Head of caudate nucleus (tissue), 42 donors: ENCODE data around the gene MEGF9.

Source experiments
- DNase-seq, 42 donors: peaks; one replicate each; pipeline versions ENCODE4 v3.0.0 to v3.0.0-alpha.2; 2020 to 2021; ENCODE audit warnings: mixed read lengths in 7 of 42
- intact Hi-C: fragments of 100-400 bp; cut with DNase I; formaldehyde crosslinking; loops from one replicate; pipeline ENCODE4 v1.15.0; 2022

Gene MEGF9

DNA sequence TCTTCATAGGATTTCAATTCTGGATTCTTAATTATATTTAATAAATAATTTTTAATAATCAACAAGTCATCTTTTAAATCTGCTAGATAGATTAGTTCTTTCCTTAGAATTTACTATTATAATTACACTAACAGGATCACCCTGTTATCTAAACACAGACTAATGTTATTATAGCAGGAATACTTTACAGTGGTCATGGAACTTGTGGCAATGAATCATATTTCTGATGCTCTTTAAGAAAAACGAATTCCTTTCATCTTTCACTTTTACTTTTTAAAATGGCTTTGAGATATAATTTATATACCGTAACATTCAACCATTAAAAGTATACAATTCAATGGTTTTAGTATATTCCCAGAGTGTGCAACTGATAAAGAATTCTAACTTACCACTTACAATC lies 104.6 kb downstream of the MEGF9 start:
- intact Hi-C loops: no loop called here
- DNase-seq: no peak

DNA sequence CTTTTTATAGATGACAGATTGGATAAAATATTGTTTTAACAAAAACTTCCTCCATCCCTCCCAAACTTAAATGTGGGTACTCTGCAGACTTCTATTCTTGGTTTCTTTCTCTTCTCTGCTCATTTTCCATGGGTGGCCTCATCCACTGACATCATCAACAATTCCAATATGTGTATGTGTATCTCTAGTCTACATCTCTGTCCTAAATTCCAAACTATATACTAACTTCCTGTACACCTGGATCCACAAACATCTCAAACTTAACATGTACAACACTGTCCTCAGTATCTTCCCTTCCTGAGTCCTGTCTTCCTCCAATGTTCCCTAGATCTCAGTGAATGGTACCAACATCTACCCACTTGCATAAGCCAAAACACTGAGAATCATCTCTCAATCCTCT lies 105.8 kb downstream of the MEGF9 start:
- DNase-seq: no peak
- intact Hi-C loops: no loop called here

DNA sequence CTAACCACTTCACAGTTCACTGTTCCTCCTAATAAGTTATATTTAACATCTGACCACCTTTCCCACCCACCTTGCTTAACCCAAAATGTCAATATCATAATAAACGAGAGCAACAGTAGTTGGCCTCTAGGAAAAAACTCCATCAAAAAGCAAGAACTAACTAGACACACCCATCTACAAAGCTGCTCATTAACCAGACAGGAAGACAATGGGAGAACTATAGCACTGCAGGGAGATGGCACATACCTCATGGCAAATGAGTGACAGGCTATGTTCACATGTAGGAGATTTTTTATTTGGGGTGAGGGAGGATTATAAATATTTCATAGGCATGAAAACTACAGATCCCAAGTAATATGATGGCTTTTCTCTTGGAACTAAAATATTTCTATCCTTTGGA lies 110.7 kb downstream of the MEGF9 start:
- no peak for DNase-seq
- intact Hi-C loops: no loop called here

DNA sequence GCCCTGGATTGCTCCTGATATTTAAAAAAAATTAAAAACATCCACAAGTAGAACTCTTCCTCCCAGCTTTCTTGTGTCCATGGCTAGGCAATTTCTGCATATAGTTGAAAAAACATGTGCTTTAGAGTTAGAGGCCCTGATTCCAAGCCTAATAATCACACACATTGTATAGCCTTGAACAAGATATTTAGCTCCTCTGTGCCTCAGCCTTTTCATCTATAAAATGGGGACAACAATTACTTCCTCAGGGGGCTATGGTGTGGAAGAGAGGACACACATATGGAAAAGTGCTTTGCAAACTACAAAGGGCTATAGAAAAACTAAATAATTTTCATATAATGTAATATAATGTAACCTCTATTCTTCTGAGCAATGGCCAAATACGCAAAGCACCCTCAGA lies 111.3 kb downstream of the MEGF9 start:
- intact Hi-C loops: no loop called here
- no peak for DNase-seq

DNA sequence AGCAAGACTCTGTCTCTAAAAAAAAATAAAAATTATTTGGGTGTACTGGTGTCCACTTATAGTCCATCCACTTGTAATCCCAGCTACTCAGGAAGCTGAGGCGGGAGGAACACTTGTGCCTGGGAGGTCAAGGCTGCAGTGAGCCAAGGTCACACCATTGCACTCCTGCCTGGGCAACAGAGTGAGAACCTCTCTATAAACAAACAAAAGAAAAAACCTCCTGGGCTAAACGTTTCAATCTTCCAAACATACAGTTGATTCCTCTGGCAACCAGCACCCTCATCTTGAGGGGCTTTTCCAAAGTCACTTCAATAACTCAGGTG lies 120.4 kb downstream of the MEGF9 start:
- no peak for DNase-seq
- intact Hi-C loops: no loop called here

DNA sequence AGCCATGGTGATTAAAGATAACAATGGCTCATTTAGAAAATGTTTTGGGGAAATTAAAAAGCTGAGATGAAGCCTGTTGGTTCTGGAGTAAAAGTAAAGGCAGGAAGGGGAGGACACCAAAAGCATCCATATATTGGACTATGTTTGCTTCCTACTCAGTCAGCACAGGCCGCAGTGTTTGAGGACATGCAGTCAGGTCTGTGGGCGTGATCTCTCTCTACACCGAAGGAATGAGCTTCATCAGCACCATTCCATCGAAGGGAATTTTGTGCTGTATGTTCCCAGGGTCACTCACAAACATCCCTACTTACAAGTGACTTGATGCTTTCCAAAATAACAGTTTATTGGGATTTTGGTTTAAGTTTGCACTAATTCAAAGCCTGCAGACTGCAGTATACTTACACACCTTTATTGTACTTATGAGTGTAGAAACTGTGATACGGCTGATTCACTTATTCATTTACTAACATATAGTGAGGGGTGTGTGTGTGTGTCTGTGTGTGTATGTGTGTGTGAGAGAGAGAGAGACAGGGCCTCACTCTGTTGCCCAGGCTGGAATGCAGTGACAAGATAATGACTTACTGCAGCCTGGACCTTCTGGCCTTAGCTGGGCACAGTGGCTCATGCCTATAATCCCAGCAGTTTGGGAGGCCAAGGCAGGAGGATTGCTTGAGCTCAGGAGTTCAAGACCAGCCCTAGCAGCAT lies 120.9 kb downstream of the MEGF9 start:
- no peak for DNase-seq

DNA sequence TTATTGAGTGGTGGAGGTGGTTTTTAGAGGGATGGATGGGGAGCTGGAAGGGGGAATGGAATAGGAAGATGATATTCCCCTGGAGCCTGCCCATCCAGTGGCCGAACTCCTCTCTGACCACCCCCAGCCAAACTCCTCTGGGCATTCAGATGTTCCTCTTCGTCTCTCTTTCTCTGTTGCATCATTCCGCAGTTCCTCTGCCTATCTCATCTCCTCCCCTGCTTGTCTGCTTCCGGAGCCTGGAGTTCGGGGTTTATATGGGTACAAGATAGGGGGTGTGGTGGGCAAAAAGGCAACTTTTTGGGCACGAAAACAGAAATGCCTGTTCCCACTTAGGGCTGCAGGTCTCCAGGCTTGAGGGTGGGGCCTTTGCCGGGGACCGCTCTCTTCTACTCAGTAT lies 122.1 kb downstream of the MEGF9 start:
- intact Hi-C loops: no loop called here
- DNase-seq: no peak

More for the DNA sequence above, 120.9 kb downstream of the MEGF9 start:
- intact Hi-C loops: no loop called here

DNA sequence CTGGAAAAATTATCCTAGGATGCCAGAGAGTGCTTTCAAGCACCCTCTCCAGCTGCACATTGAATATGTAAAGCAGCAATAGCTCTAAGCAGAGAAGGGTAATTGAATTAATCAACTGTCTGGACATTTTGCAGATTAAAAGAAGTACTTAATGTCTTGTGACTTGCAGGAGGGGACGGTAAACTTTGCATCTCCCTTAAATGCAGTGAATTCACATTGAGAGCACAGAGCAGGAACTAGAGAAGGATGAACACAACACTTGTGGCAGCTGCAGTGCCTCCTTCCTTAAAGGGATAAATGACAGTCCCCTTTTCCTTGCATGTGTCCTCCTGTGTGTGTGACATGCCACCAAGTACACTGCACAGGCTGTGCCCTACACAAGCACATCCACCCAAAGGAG lies 126.9 kb downstream of the MEGF9 start:
- intact Hi-C loops: no loop called here
- DNase-seq: no peak

DNA sequence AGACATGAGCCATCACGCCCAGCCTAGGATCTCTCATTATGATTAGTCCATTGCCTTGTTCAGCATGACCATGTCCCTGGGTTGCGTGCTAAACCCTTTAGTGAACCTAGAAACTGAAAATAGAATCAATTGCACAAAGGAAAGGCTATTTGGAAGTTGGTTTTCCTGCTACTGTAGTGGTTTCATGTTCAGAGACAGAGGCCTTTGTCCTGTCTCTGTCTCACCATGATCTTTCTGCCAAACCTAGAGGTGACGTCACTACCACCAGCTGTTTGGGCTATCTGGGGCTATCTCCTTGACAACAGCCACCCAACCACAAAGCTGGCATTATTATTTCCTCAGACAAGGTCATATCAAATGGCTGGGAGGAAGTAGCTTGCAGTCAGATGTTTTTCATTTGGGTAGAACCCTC lies 130.3 kb downstream of the MEGF9 start:
- peak in 41 of 42 donors; percentile 39 to 96 (median 86) for DNase-seq
- intact Hi-C loops: no loop called here

DNA sequence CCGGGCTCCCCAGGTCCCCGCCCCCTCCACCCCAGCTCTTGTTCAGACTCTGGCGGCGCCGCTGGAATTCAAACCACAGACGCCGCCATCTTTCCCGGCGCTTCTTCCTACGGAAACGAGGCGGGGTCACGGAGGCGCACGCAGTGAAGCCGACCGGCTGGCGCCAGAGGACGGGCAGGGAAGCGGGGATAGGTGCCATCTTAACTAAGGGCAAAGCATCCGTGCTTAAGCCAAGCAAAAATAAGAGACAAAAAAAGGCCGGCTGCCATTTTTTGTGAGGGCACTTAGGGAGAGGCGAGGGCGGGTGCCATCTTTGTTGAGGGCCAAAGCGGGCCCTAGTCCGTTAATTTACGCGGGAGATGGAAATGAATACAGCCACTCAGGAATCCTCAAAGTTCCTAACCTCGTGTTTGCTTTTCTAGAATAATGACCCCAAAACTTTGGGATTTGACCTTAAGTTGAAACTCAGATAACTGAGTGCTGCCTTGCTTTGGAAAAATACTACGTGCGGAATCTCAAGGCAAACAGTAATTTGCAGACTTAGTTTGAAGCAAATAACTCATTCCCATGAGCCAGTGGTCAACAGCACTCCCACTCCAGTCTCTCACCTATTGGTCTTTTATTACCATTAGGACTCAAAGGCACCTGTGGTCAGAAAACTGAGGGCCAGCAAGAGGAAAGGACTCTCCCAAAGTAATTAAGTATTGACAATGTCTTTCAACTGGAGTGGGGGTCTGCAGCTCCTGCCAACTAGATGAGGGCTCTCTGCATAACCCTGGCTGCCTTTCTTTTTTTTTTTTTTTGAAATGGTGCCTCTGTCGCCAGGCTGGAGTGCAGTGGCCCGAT lies 134.0 kb downstream of the MEGF9 start, which contains the start of gene CDK5RAP2:
TSS of gene CDK5RAP2 (minus strand) at position 117 of the 846 bp plus-strand sequence. CDS start 189 bp downstream, outside the sequence.
- peak; percentile 89 to 99 (median 95) for DNase-seq
- intact Hi-C loops: no loop called here

DNA sequence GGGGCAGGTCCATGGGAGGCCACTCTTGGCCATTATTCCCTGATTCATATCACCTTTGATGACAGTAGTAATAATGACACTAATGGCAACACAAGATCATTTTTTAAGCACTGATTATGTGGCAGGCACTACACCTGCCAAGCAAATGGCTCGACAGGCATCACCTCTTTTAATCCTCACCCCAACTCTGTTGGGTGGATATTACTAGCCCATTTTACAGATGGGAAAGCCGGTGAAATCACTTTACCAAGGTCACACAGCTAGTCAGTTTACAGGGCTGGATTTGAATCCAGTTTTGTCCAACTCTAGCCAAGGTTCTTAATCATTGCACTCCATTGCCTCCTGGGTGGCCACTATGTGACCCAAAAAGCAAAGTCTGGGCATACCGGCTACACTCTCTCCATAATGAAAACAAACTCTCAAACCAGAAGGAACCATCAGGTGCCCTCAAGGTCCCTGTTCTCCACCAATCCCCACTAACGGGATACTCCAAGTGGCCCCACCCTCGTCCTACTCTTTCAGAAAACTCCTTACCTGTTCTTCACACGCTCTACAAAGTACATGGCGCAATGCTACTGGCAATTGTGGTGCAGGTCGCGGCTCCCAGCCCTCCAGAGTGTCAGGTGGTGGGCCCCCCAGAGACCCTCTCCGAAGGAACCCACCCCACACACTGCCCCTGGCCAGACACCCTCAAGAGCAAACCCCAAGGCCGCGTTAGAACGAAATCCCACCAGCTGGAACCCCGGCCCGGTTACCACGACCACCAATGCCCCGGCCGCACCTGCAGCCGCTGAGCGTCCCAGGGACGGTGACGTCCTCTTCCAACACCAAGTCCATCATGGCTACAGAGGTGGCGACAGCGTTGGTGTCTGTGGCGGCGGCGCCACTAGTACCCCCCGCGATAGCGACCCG lies 134.9 kb downstream of the MEGF9 start:
- no peak for DNase-seq
- intact Hi-C loops: no loop called here

DNA sequence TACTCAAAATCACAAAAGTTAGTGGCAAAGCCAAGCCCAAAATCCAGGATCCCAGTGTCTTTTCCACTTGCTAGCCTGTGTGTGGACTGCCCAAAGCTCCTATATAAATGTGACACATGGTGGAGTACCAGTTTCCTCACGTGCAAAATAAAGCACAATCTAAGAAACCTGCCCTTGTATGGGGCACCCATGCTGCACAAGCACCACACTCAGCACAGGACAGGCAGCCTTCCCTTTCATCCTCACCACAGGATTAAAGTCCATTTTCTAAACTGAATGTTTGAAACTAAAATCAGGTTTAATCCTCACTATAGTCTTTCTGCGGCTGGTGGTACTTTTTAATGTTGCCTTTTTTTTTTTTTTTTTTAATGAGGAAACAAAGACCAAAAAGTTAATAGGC lies 139.8 kb downstream of the MEGF9 start:
- DNase-seq: no peak
- intact Hi-C loops: no loop called here

DNA sequence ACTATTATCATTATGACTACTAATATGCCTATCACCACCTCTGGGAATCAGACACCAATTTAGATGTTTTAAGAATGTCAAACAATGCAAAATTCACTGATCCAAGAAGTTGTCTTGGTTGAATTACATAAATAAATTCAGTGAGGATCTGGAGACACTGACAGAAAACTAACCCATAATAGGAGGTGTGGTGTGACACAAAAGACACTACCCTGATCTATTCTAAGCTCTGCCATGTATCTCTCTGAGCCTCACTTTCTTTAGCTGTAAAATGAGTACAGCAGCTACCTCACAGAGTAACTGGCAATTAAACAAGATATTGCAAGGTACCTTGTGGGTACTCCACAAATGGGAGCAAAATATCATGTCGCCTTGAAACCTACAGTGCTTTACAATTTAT lies 141.8 kb downstream of the MEGF9 start:
- DNase-seq: no peak
- intact Hi-C loops: no loop called here

DNA sequence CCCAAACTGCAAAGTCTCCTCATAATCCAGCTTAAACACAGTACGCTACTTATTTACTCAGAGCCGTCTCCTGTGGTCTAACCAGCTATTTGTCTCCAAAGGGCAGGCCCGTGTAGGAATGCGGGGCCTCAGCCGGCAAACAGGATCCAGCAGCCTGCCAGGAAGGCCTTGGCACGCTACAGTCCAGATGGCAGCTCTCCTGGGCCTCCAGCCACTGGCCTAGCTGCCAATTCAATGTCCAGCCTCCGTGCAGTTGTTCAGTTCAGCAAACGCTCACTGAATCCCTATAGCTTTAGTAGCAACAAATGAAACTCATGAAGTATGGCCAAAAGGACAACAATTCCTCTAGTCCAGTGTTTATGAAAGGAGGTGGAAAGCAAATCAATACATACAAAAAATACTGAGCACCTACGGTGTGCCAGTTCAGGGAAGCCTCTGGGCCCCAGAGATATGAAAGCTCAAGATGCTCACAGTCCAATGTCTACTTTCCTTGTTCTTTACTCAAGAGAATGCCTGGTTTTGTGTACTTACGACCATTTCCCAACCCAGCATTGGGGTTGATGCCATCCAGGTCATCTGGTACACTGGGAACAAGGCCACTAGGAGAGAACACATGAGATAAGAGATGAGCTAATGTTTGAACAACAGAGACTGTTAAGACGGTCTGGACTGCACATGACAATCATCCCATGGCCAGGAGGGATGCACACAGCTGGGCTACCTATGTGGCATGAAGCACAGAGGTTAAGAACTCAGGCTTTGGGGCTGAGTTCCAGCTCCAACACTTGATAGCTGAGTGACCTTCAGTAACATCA lies 142.6 kb downstream of the MEGF9 start:
- peak; percentile 42 to 93 (median 76) for DNase-seq
- intact Hi-C loops: no loop called here

DNA sequence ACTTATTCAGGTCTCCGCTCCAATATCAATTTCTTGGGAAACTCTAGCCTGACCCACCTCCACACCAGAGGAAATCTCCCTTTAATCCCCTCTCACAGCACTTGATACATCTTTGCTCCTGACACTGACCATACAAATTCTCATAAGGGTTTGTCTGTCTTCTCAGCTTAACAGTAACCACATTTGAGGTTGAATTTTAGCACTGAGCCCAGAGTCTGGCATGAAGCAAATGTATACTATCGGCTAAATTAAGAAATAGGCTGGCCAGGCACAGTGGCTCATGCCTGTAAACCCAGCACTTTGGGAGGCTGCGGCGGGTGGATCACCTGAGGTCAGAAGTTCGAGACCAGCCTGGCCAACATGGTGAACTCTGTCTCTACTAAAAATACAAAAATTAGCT lies 144.0 kb downstream of the MEGF9 start:
- DNase-seq: no peak
- intact Hi-C loops: no loop called here

DNA sequence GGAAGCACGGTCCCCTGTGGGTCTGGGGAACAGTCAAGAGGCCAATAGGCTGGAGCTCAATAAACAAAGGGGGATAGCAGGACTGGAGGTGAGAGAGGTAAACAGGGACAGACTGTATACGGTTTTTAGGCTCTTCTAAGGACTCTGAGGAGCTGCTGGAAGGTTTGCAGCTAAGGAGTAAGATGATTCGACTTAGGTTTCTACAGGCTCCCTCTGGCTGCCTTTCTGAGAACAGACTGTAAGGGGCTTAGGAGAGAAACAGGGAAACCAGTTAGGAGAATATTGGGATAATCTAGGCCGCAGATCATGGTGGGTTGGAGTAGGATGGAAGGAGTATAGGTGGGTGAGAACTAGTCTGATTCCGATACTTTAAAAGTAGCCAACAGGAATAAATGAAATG lies 144.7 kb downstream of the MEGF9 start:
- intact Hi-C loops: no loop called here
- peak in 4 of 42 donors; percentile 26 to 52 (median 34) for DNase-seq

DNA sequence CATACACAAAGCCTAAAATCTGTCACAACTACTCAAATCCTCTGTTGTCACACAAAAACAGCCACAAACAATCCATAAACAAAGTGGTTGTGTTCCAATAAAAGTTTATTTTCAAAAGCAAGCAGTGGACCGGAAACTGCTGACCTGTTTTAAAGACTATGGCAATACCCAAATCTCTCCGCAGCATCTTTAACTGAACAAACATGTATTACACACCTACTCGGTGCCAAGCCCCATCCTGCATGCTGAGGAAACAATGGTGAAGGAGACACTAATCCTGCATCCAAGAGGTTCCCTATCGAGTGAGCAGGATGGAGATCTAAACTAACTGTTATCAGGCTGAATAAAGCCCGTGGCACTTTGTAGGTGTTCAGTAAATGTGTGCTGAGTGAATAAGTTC lies 145.5 kb downstream of the MEGF9 start:
- intact Hi-C loops: no loop called here
- DNase-seq: no peak

DNA sequence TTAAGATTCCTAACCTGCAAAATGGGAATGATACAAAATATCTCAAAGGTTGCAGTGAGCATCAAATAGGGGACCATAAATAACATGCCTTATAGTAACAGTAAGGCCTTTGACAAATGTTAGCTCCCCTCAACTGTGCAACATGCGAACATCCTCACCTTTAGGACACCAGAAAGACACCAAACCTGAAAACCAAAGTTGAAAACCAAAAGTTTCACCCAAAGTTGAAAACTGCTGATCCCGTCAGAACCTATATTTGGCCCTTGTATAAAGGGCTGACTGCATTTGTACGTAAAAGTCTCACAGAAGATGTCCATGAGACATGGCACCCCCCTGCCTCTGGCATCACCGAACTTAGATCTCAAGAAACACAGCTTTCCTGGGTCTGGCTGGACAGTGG lies 146.4 kb downstream of the MEGF9 start:
- intact Hi-C loops: no loop called here
- DNase-seq: no peak

DNA sequence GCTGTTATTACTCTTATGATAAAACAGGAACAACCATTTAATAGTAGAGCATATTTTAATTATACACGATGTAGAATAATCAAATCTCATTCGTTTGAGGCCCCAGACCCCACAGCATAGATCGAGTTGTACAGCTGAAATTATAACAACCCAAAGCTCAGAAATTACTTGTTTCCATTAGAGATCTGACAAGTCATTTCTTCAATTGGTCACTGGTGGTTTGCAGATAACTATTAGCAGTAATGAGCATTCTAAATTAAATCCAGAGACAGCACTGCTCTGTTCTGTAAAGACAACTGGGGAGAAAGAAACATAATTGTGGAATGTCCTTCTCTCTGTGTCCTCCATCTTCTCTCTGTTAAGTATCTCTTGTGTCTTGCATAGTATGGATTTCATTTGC lies 147.2 kb downstream of the MEGF9 start:
- no peak for DNase-seq
- intact Hi-C loops: no loop called here
